ENCODE measurements around the gene RFX3.

DNA sequence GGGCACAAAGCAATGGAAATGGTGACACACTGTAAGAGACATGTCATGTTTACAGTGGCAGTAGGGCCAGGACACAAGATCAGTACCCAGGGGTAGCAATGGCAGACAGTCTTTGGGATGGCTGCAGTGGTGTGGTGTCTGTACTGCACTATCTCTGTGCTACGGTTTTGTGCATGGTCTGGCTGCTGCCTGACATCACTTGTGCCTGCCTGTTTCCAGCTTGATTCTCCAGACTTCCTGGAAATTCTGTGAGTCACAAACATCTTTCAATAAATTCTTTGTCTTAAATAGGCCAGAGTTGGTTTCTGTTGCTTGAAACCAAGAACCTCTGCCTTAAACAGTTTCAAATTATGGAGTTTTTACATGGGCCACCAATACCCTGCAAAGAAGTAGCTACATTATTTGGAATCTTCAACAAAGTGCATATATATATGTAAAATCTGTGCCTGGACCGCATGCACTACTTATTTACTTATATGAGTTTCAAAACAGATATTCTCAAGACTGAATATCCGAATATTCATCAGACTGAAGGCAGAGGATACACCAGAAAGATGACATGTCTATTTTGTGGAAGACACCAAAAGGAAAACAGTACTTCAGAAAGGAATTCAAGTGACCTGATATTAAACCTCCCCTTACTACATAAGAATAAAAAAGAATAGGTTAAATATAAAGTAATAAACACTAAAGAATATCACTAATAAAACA is 188.1 kb downstream of the RFX3 start:
- TF ChIP-seq CTCF (conservative IDR thresholded peaks at IDR 0.05) (no peak), ZFX (IDR thresholded peaks at IDR 0.05) (no peak)

Measured in C4-2B (cell line).